Endothelial cell of umbilical vein (primary cell): ENCODE results near the gene F2RL1. TPM values are rescaled to one million over a fixed set of nuclear protein-coding genes. Genes with fewer than 3 reads are reported as not detected.

Experiments used
- BruUV-seq: library from RNA; stranded (reverse); fragments of 400-500 nt; replicated peaks from 2 replicates; lab custom pipeline; 2021; lab: Mats Ljungman, UMichigan
- CTCF ChIA-PET: fragments of 300-600, 350-600 bp; sonication (Branson Sonifier 250); formaldehyde crosslinking; loops from one replicate; lab custom pipeline; 2021; ENCODE audit warnings: antibody characterized with exemption, inconsistent platforms; lab: Charles Lee
- POLR2A ChIA-PET: fragments of 300-600, 350-600 bp; sonication (Branson Sonifier 250); formaldehyde crosslinking; loops from one replicate; lab custom pipeline; 2021; ENCODE audit warnings: antibody characterized with exemption, inconsistent platforms; lab: Charles Lee
- DNase-seq: peaks from one replicate; pipeline ENCODE4 v3.0.0-alpha.2; 2011; ENCODE audit warnings: low read depth, low spot score
- FAIRE-seq: peaks from 2 replicates; lab custom pipeline; 2011; peaks lifted over from hg19 to GRCh38; lab: Jason Lieb, UNC
- H2AFZ ChIP-seq: 2 replicates; pipeline ENCODE4 v1.6.0; 2012; ENCODE audit warnings: low read depth, low read length, control low read depth, inconsistent platforms
- H3K27ac ChIP-seq: 2 replicates; pipeline ENCODE4 v1.5.1; 2011; ENCODE audit warnings: low read depth, mild to moderate bottlenecking, control low read depth, low read length, moderate library complexity; ENCODE audit not compliant: insufficient read depth
- H3K27me3 ChIP-seq, 2 experiments: 2 replicates each; pipeline versions ENCODE4 v1.6.0 to v1.6.1; 2011; ENCODE audit warnings: low read length in 2 of 2, mixed read lengths in 1 of 2; ENCODE audit not compliant: control insufficient read depth in 2 of 2, insufficient read depth in 2 of 2
- H3K36me3 ChIP-seq, 2 experiments: 2 replicates in 1 of 2; 3 replicates in 1 of 2; pipeline ENCODE4 v1.5.1; 2011; ENCODE audit warnings: low read length in 2 of 2, mild to moderate bottlenecking in 1 of 2, moderate library complexity in 1 of 2; ENCODE audit not compliant: control insufficient read depth in 2 of 2, insufficient read depth in 2 of 2; ENCODE audit errors: extremely low read depth in 1 of 2
- H3K4me1 ChIP-seq: 3 replicates; pipeline ENCODE4 v1.5.1; 2011; ENCODE audit warnings: mild to moderate bottlenecking, low read length; ENCODE audit not compliant: control insufficient read depth, insufficient read depth; ENCODE audit errors: extremely low read depth
- H3K4me2 ChIP-seq: 2 replicates; pipeline ENCODE4 v1.6.1; 2011; ENCODE audit warnings: low read length, control low read depth, mixed read lengths; ENCODE audit not compliant: insufficient read depth
- H3K4me3 ChIP-seq, 3 experiments: fragments of 200-600 bp in 1 of 3; sonication (generic), shearing (Covaris generic) in 1 of 3; replicated peaks in 1 of 3; 2 replicates each; pipeline ENCODE4 v1.5.1; 2011 to 2016; ENCODE audit warnings: control low read depth in 3 of 3, low read length in 3 of 3, mild to moderate bottlenecking in 2 of 3, inconsistent platforms in 1 of 3, low read depth in 1 of 3, moderate library complexity in 1 of 3; ENCODE audit not compliant: insufficient read depth in 1 of 3
- H3K79me2 ChIP-seq: 2 replicates; pipeline ENCODE4 v1.6.0; 2012; ENCODE audit warnings: low read length, inconsistent platforms; ENCODE audit not compliant: control insufficient read depth, insufficient read depth
- H3K9ac ChIP-seq: replicated peaks from 2 replicates; pipeline ENCODE3; 2011; ENCODE audit warnings: low read length, control low read depth; ENCODE audit not compliant: insufficient read depth; ENCODE audit errors: extremely low read depth
- H3K9me1 ChIP-seq: replicated peaks from 3 replicates; pipeline ENCODE4 v1.6.0; 2011; ENCODE audit warnings: mild to moderate bottlenecking, low read length; ENCODE audit not compliant: control insufficient read depth, insufficient read depth; ENCODE audit errors: extremely low read depth
- H3K9me3 ChIP-seq: replicated peaks from 2 replicates; pipeline ENCODE4 v1.5.1; 2012; ENCODE audit warnings: low read length, inconsistent platforms; ENCODE audit not compliant: control insufficient read depth, insufficient read depth
- H4K20me1 ChIP-seq: replicated peaks from 2 replicates; pipeline ENCODE3; 2011; ENCODE audit warnings: mild to moderate bottlenecking, low read length; ENCODE audit not compliant: control insufficient read depth, insufficient read depth; ENCODE audit errors: extremely low read depth
- CTCF ChIP-seq, 2 donors: IDR thresholded peaks; 1 replicate in 1 of 2; 2 replicates in 1 of 2; pipeline ENCODE4 v1.5.1; 2011; ENCODE audit warnings: low read length in 2 of 2, mild to moderate bottlenecking in 2 of 2, moderate library complexity in 2 of 2, control low read depth in 1 of 2, inconsistent platforms in 1 of 2, low read depth in 1 of 2; ENCODE audit not compliant: insufficient read depth in 1 of 2; ENCODE audit errors: extremely low read depth in 1 of 2
- EZH2 ChIP-seq: IDR thresholded peaks from 2 replicates; pipeline ENCODE4 v1.6.1; 2012; ENCODE audit warnings: borderline replicate concordance, low read depth, mild to moderate bottlenecking, moderate library complexity, low read length, inconsistent platforms; ENCODE audit not compliant: severe bottlenecking
- FOS ChIP-seq: IDR thresholded peaks from 2 replicates; pipeline ENCODE4 v1.6.1; 2011; ENCODE audit warnings: mild to moderate bottlenecking, low read length, moderate library complexity, borderline replicate concordance; ENCODE audit not compliant: insufficient read depth
- GATA2 ChIP-seq: IDR thresholded peaks from 2 replicates; pipeline ENCODE4 v1.7.0; 2011; ENCODE audit warnings: low read depth, mild to moderate bottlenecking, moderate library complexity, mixed read lengths, low read length; ENCODE audit not compliant: insufficient read length, insufficient read depth
- JUN ChIP-seq: IDR thresholded peaks from 2 replicates; pipeline ENCODE4 v1.6.1; 2011; ENCODE audit warnings: borderline replicate concordance, low read depth; ENCODE audit not compliant: insufficient read length, insufficient read depth
- MAX ChIP-seq: IDR thresholded peaks from 2 replicates; pipeline ENCODE4 v1.6.1; 2011; ENCODE audit not compliant: insufficient read depth, insufficient read length
- MYC ChIP-seq: IDR thresholded peaks from one replicate; pipeline ENCODE4 v1.6.1; 2011; ENCODE audit warnings: mild to moderate bottlenecking, low read depth, low read length
- POLR2A ChIP-seq: IDR thresholded peaks from 2 replicates; pipeline ENCODE4 v1.6.1; 2012; ENCODE audit warnings: low read depth, mild to moderate bottlenecking, control low read depth, low read length
- POLR2AphosphoS5 ChIP-seq: IDR thresholded peaks from 2 replicates; pipeline ENCODE4 v1.6.1; 2012; ENCODE audit warnings: low read depth, mild to moderate bottlenecking, control low read depth, low read length, moderate library complexity; ENCODE audit not compliant: insufficient read depth
- dilution Hi-C: fragments of 300-500 bp; cut with MboI; formaldehyde crosslinking; loops from one replicate; pipeline ENCODE4 v1.15.0; 2019; ENCODE audit warnings: low sequenced_read_pairs; ENCODE audit not compliant: extremely low pct_ligation_motif_present
- intact Hi-C: fragments of 100-400 bp; cut with micrococcal nuclease; formaldehyde crosslinking; loops from one replicate; pipeline ENCODE4 v1.10.0; 2022
- polyA plus RNA-seq, 4 experiments: library from polyadenylated mRNA; depleted of rRNA in 3 of 4; stranded (reverse) in 3 of 4; unstranded in 1 of 4; fragments of >200 nt; gene quantifications; 2 replicates each; pipeline versions ENCODE4 v1.2.1 to v1.2.3, GENCODE V29; 2011 to 2012; ENCODE audit warnings: missing spikeins in 1 of 4
- total RNA-seq: library from RNA; stranded (reverse); gene quantifications from 2 replicates; pipeline ENCODE4 v1.2.3, GENCODE V29; 2021

Gene F2RL1
- total and polyA plus RNA-seq, 2 donors (not counting 3 experiments of a cell fraction or from before 2014, with no cell fraction given): 21.8 to 21.9 TPM

GRCh38 chr5:76807296-76807695 is 11.5 kb upstream of the F2RL1 start:
- TF ChIP-seq JUN (peak; percentile 57), CTCF (IDR thresholded peaks at IDR 0.05; ENCODE audit: extremely low read depth in 1 of 2, insufficient read depth in 1 of 2, low read depth in 1 of 2, low read length in 2 of 2) (no peak), FOS (peak; percentile 68)
- DNase-seq (peak; percentile 78), FAIRE-seq (peak; percentile 88)
- no peaks in the 10 kb centered on the region for H4K20me1 ChIP-seq
- CTCF ChIA-PET: interaction anchor here (1.2 to 4.4 kb wide), 7 partner anchors 11 to 205 kb away, joined by 3 to 52 read pairs (median 8); partner anchors contain the start of gene F2RL1
- no peaks in the 10 kb centered on the region for H3K36me3 ChIP-seq
- no peaks in the 10 kb centered on the region for H3K9me1 ChIP-seq
- peak overlapping the region; percentile 61 for H3K4me2 ChIP-seq
- POLR2A ChIA-PET: interaction anchor here (0.8 to 2.4 kb wide), 4 partner anchors 11 to 223 kb away, joined by 3 to 10 read pairs (median 6); partner anchors contain the start of gene AGGF1
- intact Hi-C loops: no loop called here
- peaks cover 30% of the 10 kb centered on the region for H3K4me1 ChIP-seq
- H3K9ac ChIP-seq: peak overlapping the region; percentile 62
- no TSS peak for BruUV-seq
- peak overlapping the region; percentile 20 for H2AFZ ChIP-seq
- no peak overlapping the region for H3K4me3 ChIP-seq
- H3K27me3 ChIP-seq: no peaks in the 10 kb centered on the region
- no peaks in the 10 kb centered on the region for H3K9me3 ChIP-seq
- H3K79me2 ChIP-seq: no peaks in the 10 kb centered on the region
- dilution Hi-C loops: loop anchor here (25.0 kb wide), 1 partner anchor 120 kb away; no protein-coding TSS in a partner anchor
- H3K27ac ChIP-seq: peak overlapping the region; percentile 83

- Histone ChIP-seq H3K79me2 (no peaks in the 10 kb centered on the region), H3K9me3 (no peaks in the 10 kb centered on the region), H3K36me3 (no peaks in the 10 kb centered on the region), H3K27me3 (no peaks in the 10 kb centered on the region), H4K20me1 (no peaks in the 10 kb centered on the region), H3K4me3 (no peak overlapping the region), H3K27ac (peak overlapping the region; percentile 83), H3K4me1 (peaks cover 30% of the 10 kb centered on the region), H2AFZ (peak overlapping the region; percentile 67), H3K4me2 (peak overlapping the region; percentile 21), H3K9me1 (no peaks in the 10 kb centered on the region), H3K9ac (no peak overlapping the region)
- ChIA-PET POLR2A (interaction anchor here (2.4 kb wide), 1 partner anchor 18 kb away, joined by 9 read pairs; no protein-coding TSS in a partner anchor), CTCF (interaction anchor here (1.2 to 4.4 kb wide), 7 partner anchors 10 to 206 kb away, joined by 3 to 52 read pairs (median 8); partner anchors contain the start of gene F2RL1)
- intact Hi-C loops: no loop called here
- no peak for FAIRE-seq
- dilution Hi-C loops: loop anchor here (25.0 kb wide), 1 partner anchor 121 kb away; no protein-coding TSS in a partner anchor
- TF ChIP-seq FOS: no peak
- no peak for TF ChIP-seq EZH2
- no peak for TF ChIP-seq MYC
- no peak for TF ChIP-seq POLR2AphosphoS5
- no peak for TF ChIP-seq MAX
- TF ChIP-seq POLR2A: no peak
- no peak for TF ChIP-seq GATA2
- no peak for TF ChIP-seq CTCF (IDR thresholded peaks at IDR 0.05; ENCODE audit: extremely low read depth in 1 of 2, insufficient read depth in 1 of 2, low read depth in 1 of 2, low read length in 2 of 2)
- no peak for TF ChIP-seq JUN
- DNase-seq: no peak
- BruUV-seq: no TSS peak
Observed at GRCh38 chr5:76808141-76808691, 10.6 kb upstream of the F2RL1 start.
